Ovary (tissue), 3 donors: ENCODE results near the gene OR51F2.

Experiments
- EP300 ChIP-seq: sonication (generic); formaldehyde crosslinking; IDR thresholded peaks from one replicate; pipeline ENCODE4 v1.6.1; 2017; ENCODE audit warnings: antibody characterized with exemption
- POLR2A ChIP-seq: fragments of 450-650 bp; IDR thresholded peaks from one replicate; pipeline ENCODE4 v1.6.1; 2017; ENCODE audit warnings: antibody characterized with exemption, mild to moderate bottlenecking, moderate library complexity
- TF ChIP-seq, protein P1 (sequence below), 3 donors: fragments of 450-650 bp in 2 of 3; fragments of 200-600 bp in 1 of 3; IDR thresholded peaks; one replicate each; pipeline versions ENCODE4 v1.5.1 to v1.8.0; 2016 to 2022; ENCODE audit warnings: antibody characterized with exemption in 3 of 3, mild to moderate bottlenecking in 1 of 3
- donor health status: DM: no; HTN: no; CAD: no.

DNA sequence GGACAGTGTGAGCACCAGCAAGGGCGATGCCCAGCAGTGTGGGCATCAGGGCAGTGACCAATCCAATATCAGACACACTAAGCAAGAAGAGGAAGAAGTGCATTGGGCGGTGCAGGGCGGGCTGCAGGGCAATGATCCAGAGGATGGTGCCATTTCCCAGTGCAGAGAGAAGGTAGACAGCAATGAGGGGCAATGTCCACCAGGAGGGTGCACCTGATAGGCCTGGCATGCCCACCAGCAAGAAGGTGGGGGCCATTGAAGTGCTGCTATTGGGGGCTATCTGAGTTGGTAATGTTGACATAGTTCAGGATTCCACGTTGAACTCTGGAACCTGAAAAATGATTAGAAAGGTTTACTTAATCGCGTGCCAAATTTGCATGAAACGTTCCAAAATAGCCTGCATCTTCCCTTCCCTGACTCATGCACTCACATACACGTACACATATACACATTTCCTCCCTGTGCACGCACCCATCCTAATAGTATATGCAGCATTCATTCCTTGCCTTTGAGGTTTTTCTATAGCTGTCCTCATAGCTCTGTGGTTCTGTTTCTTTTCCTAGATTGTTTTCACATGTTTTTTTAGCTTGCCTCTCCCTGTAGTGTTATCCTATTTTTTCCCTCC, 27.9 kb downstream of the OR51F2 start, which contains the start of gene OR51S1:
- no peak for TF ChIP-seq POLR2A
- TF ChIP-seq EP300, result no peak
- TF ChIP-seq, protein P1, sequence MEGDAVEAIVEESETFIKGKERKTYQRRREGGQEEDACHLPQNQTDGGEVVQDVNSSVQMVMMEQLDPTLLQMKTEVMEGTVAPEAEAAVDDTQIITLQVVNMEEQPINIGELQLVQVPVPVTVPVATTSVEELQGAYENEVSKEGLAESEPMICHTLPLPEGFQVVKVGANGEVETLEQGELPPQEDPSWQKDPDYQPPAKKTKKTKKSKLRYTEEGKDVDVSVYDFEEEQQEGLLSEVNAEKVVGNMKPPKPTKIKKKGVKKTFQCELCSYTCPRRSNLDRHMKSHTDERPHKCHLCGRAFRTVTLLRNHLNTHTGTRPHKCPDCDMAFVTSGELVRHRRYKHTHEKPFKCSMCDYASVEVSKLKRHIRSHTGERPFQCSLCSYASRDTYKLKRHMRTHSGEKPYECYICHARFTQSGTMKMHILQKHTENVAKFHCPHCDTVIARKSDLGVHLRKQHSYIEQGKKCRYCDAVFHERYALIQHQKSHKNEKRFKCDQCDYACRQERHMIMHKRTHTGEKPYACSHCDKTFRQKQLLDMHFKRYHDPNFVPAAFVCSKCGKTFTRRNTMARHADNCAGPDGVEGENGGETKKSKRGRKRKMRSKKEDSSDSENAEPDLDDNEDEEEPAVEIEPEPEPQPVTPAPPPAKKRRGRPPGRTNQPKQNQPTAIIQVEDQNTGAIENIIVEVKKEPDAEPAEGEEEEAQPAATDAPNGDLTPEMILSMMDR (IDR thresholded peaks at IDR 0.05), result no peak
